Gastrocnemius medialis (tissue), 4 donors: ENCODE results near the gene ZNF641. TPM values are rescaled to one million over a fixed set of nuclear protein-coding genes. Genes with fewer than 3 reads are reported as not detected.

Experiments
- ATAC-seq, 2 donors: fragments of 150-250 bp; one replicate each; pipeline ENCODE4 v1.9.1; 2016
- DNase-seq, 2 donors: peaks; one replicate each; pipeline ENCODE4 v3.0.0-alpha.2; 2019
- H3K27ac ChIP-seq, 4 donors: fragments of 200-600 bp; sonication (generic); 1 replicate in 1 of 4; 2 replicates in 3 of 4; pipeline ENCODE4 v1.5.1; 2016 to 2018; ENCODE audit warnings: mild to moderate bottlenecking in 2 of 4, moderate library complexity in 1 of 4
- H3K27me3 ChIP-seq, 3 donors: fragments of 200-600 bp; sonication (generic) in 2 of 3; 1 replicate in 1 of 3; 2 replicates in 2 of 3; pipeline versions ENCODE4 v1.5.1 to v1.6.0; 2016 to 2019; ENCODE audit warnings: mild to moderate bottlenecking in 1 of 3, moderate library complexity in 1 of 3
- H3K36me3 ChIP-seq, 2 donors: fragments of 200-600 bp; sonication (generic) in 1 of 2; one replicate each; pipeline ENCODE4 v1.5.1; 2017 to 2018
- H3K4me1 ChIP-seq, 2 donors: fragments of 200-600 bp; sonication (generic) in 1 of 2; one replicate each; pipeline ENCODE4 v1.5.1; 2016 to 2017; ENCODE audit warnings: mild to moderate bottlenecking in 2 of 2
- H3K4me3 ChIP-seq, 4 donors: fragments of 200-600 bp; sonication (generic) in 3 of 4; 1 replicate in 1 of 4; 2 replicates in 3 of 4; pipeline ENCODE4 v1.5.1; 2016 to 2019; ENCODE audit warnings: mild to moderate bottlenecking in 2 of 4
- H3K9me3 ChIP-seq, 3 donors: fragments of 200-600 bp; sonication (generic) in 2 of 3; 1 replicate in 1 of 3; 2 replicates in 2 of 3; pipeline ENCODE4 v1.5.1; 2016 to 2019
- CTCF ChIP-seq, 5 experiments: fragments of 450-650 bp in 3 of 5; fragments of 200-600 bp in 2 of 5; sonication (generic) in 2 of 5; IDR thresholded peaks in 4 of 5; conservative IDR thresholded peaks in 1 of 5; 1 replicate in 4 of 5; 2 replicates in 1 of 5; pipeline ENCODE4 v1.5.1; 2016 to 2019; ENCODE audit warnings: antibody characterized with exemption in 5 of 5, mild to moderate bottlenecking in 3 of 5, moderate library complexity in 3 of 5
- POLR2A ChIP-seq, 2 donors: fragments of 450-650 bp; IDR thresholded peaks; one replicate each; pipeline ENCODE4 v1.6.1; 2017; ENCODE audit warnings: antibody characterized with exemption in 2 of 2, mild to moderate bottlenecking in 2 of 2, moderate library complexity in 2 of 2
- in situ Hi-C, 4 donors: fragments of 200-750 bp; cut with MboI; loops; one replicate each; pipeline versions ENCODE4 v1.15.0 to v1.8.0; 2017; ENCODE audit warnings: low sequenced_read_pairs in 4 of 4
- intact Hi-C: fragments of 100-400 bp; cut with DNase I; formaldehyde crosslinking; loops from one replicate; pipeline ENCODE4 v1.15.1; 2023; ENCODE audit warnings: low total_unique reads
- total RNA-seq, 4 donors: library from RNA; depleted of rRNA; stranded (reverse); fragments of >200 nt; gene quantifications; one replicate each; pipeline versions ENCODE4 v1.1.0 to v1.2.3, GENCODE V29; 2016

ZNF641 gene
- total RNA-seq, 4 donors from 2014 or later: 31.8 to 43.1 (median 34.2) TPM

GRCh38 chr12:48292040-48292439, 58.7 kb downstream of the ZNF641 start:
- peaks cover 0 to 2% (median 0%) of the 10 kb centered on the region in 3 donors for H3K27me3 ChIP-seq
- ATAC-seq (no peak), DNase-seq (no peak)
- intact Hi-C loops (no loop called here), in situ Hi-C loops (no loop called here)
- no peak for TF ChIP-seq POLR2A (IDR thresholded peaks at IDR 0.05)
- no peak for TF ChIP-seq CTCF (IDR thresholded peaks at IDR 0.05 in 4 of 5, conservative IDR thresholded peaks at IDR 0.05 in 1 of 5)
- H3K4me3 ChIP-seq: no peak overlapping the region
- no peak overlapping the region for H3K27ac ChIP-seq
- no peaks in the 10 kb centered on the region for H3K36me3 ChIP-seq
- H3K4me1 ChIP-seq: peaks cover 0 to 2% of the 10 kb centered on the region in 2 donors
- H3K9me3 ChIP-seq: no peaks in the 10 kb centered on the region

GRCh38 chr12:48291511-48291910, 59.2 kb downstream of the ZNF641 start:
- Histone ChIP-seq H3K36me3 (no peaks in the 10 kb centered on the region), H3K27ac (no peak overlapping the region), H3K27me3 (peaks cover 0 to 2% (median 0%) of the 10 kb centered on the region in 3 donors), H3K9me3 (no peaks in the 10 kb centered on the region), H3K4me1 (no peaks in the 10 kb centered on the region), H3K4me3 (no peak overlapping the region)
- DNase-seq (no peak), ATAC-seq (no peak)
- intact Hi-C loops (no loop called here), in situ Hi-C loops (no loop called here)
- TF ChIP-seq CTCF (IDR thresholded peaks at IDR 0.05 in 4 of 5, conservative IDR thresholded peaks at IDR 0.05 in 1 of 5): no peak
- no peak for TF ChIP-seq POLR2A (IDR thresholded peaks at IDR 0.05)

GRCh38 chr12:48288387-48289268, 62.1 kb downstream of the ZNF641 start:
- TF ChIP-seq POLR2A (IDR thresholded peaks at IDR 0.05) (no peak), CTCF (IDR thresholded peaks at IDR 0.05 in 4 of 5, conservative IDR thresholded peaks at IDR 0.05 in 1 of 5) (no peak)
- peaks cover 0 to 2% (median 0%) of the 10 kb centered on the region in 3 donors for H3K27me3 ChIP-seq
- no peaks in the 10 kb centered on the region for H3K9me3 ChIP-seq
- H3K36me3 ChIP-seq: no peaks in the 10 kb centered on the region
- H3K27ac ChIP-seq: no peak overlapping the region
- in situ Hi-C loops: no loop called here
- no peak for DNase-seq
- no peaks in the 10 kb centered on the region for H3K4me1 ChIP-seq
- H3K4me3 ChIP-seq: no peak overlapping the region
- intact Hi-C loops: no loop called here
- ATAC-seq: no peak

Other genes starting within 250 kb of the ZNF641 start
- 10 to 100 TPM in 3 of 4 donors, 1 to 10 TPM in 1; 8.7 to 19.1 (median 13.1) TPM for gene SENP1, start 244.8 kb downstream of the ZNF641 start, total RNA-seq
- 1,000 to 10,000 TPM in 1 of 4 donors, 100 to 1,000 TPM in 3; 341 to 1,022 (median 763) TPM for gene PFKM, start 231.6 kb downstream of the ZNF641 start, total RNA-seq
- 100 to 1,000 TPM; 134 to 359 (median 210) TPM for gene ASB8, start 193.4 kb downstream of the ZNF641 start, total RNA-seq
- 1 to 10 TPM in 2 of 4 donors, under 1 TPM in 2; 0.38 to 2.0 (median 1.1) TPM for gene CCDC184, start 167.3 kb downstream of the ZNF641 start, total RNA-seq
- not detected for gene OR10AD1, start 147.6 kb downstream of the ZNF641 start, total RNA-seq
- not detected for gene ANP32D, start 121.6 kb upstream of the ZNF641 start, total RNA-seq
- not detected for gene C12orf54, start 131.6 kb upstream of the ZNF641 start, total RNA-seq
- not detected for gene OR8S1, start 174.7 kb upstream of the ZNF641 start, total RNA-seq
- not detected for gene LALBA, start 219.1 kb upstream of the ZNF641 start, total RNA-seq